GM12878 (cell line): ENCODE measurements around the gene CCNB1IP1. TPM values are rescaled to one million over a fixed set of nuclear protein-coding genes. Genes with fewer than 3 reads are reported as not detected.

Experiments
- ATF2 ChIP-seq: IDR thresholded peaks from 2 replicates; pipeline ENCODE4 v1.6.1; 2012; ENCODE audit warnings: low read length, inconsistent platforms
- BACH1 ChIP-seq: fragments of 450-650 bp; IDR thresholded peaks from 2 replicates; pipeline ENCODE4 v1.6.1; 2017; ENCODE audit warnings: mild to moderate bottlenecking, borderline replicate concordance
- EED ChIP-seq: sonication (generic); IDR thresholded peaks from 2 replicates; pipeline ENCODE4 v1.6.1; 2016; ENCODE audit warnings: antibody characterized with exemption, low read depth
- EP300 ChIP-seq, 2 experiments: fragments of 150-350 bp in 1 of 2; IDR thresholded peaks; 2 replicates each; pipeline ENCODE4 v1.6.1; 2011 to 2012; ENCODE audit warnings: low read depth in 2 of 2, low read length in 2 of 2, borderline replicate concordance in 1 of 2, improper control_type of control experiment in 1 of 2, inconsistent platforms in 1 of 2; ENCODE audit not compliant: control insufficient read depth in 1 of 2
- EZH2 ChIP-seq: IDR thresholded peaks from 2 replicates; pipeline ENCODE4 v1.6.1; 2012; ENCODE audit warnings: low read depth, mild to moderate bottlenecking, control low read depth, inconsistent platforms, low read length, borderline replicate concordance; ENCODE audit not compliant: control insufficient read depth
- FOS ChIP-seq: IDR thresholded peaks from 3 replicates; pipeline ENCODE4 v1.6.1; 2011; ENCODE audit warnings: borderline replicate concordance; ENCODE audit not compliant: insufficient read length; ENCODE audit errors: extremely low read depth
- FOXK2 ChIP-seq: fragments of 450-650 bp; IDR thresholded peaks from 2 replicates; pipeline ENCODE4 v1.6.1; 2017; ENCODE audit warnings: mild to moderate bottlenecking, moderate library complexity
- IRF4 ChIP-seq: IDR thresholded peaks from 2 replicates; pipeline ENCODE4 v1.6.1; 2011; ENCODE audit warnings: low read depth, low read length
- MLLT1 ChIP-seq: fragments of 450-650 bp; IDR thresholded peaks from 2 replicates; pipeline ENCODE4 v1.6.1; 2016; ENCODE audit warnings: mild to moderate bottlenecking
- MTA3 ChIP-seq: IDR thresholded peaks from 2 replicates; pipeline ENCODE4 v1.6.1; 2012; ENCODE audit warnings: low read length, inconsistent platforms, borderline replicate concordance
- NBN ChIP-seq: fragments of 450-650 bp; IDR thresholded peaks from 2 replicates; pipeline ENCODE4 v1.6.1; 2016
- PAX8 ChIP-seq: fragments of 450-650 bp; IDR thresholded peaks from 2 replicates; pipeline ENCODE4 v1.6.1; 2017; ENCODE audit warnings: mild to moderate bottlenecking, moderate library complexity
- POLR2AphosphoS2 ChIP-seq: IDR thresholded peaks from 2 replicates; pipeline ENCODE4 v1.6.1; 2011; ENCODE audit warnings: low read depth, mild to moderate bottlenecking, low read length, improper control_type of control experiment, moderate library complexity
- POLR2AphosphoS5 ChIP-seq: IDR thresholded peaks from 2 replicates; pipeline ENCODE4 v1.6.1; 2011; ENCODE audit warnings: mild to moderate bottlenecking, low read length, inconsistent platforms
- RBBP5 ChIP-seq: fragments of 200-600 bp; sonication (generic); conservative IDR thresholded peaks from 2 replicates; pipeline ENCODE4 v1.6.1; 2016
- RFX5 ChIP-seq: IDR thresholded peaks from 2 replicates; pipeline ENCODE4 v1.6.1; 2011; ENCODE audit warnings: low read depth, low read length, improper control_type of control experiment
- SMAD1 ChIP-seq: fragments of 450-650 bp; IDR thresholded peaks from 2 replicates; pipeline ENCODE4 v1.6.1; 2018; ENCODE audit warnings: mild to moderate bottlenecking, low read depth; ENCODE audit not compliant: partially characterized antibody
- TAF1 ChIP-seq: IDR thresholded peaks from 2 replicates; pipeline ENCODE4 v1.6.1; 2011; ENCODE audit warnings: mild to moderate bottlenecking, low read depth, low read length, borderline replicate concordance
- TBL1XR1 ChIP-seq: IDR thresholded peaks from 2 replicates; pipeline ENCODE4 v1.6.1; 2012; ENCODE audit warnings: low read depth, low read length, improper control_type of control experiment
- ZNF207 ChIP-seq: fragments of 450-650 bp; IDR thresholded peaks from 2 replicates; pipeline ENCODE4 v1.6.1; 2014; ENCODE audit warnings: antibody characterized with exemption, mild to moderate bottlenecking, borderline replicate concordance
- ZZZ3 ChIP-seq: IDR thresholded peaks from 2 replicates; pipeline ENCODE4 v1.6.1; 2011; ENCODE audit warnings: low read depth; ENCODE audit not compliant: control insufficient read depth, insufficient read length
- polyA plus RNA-seq, 11 experiments: library from polyadenylated mRNA; depleted of rRNA in 4 of 11; unstranded in 6 of 11; stranded (reverse) in 5 of 11; fragments of >200 nt; fragmentation: Nextera tagmentation in 4 of 11; fragmentation: Illumina TruSeq in 1 of 11; extraction: Ambion mirVana in 4 of 11; extraction: Trizol in 1 of 11; gene quantifications; 1 replicate in 1 of 11; 2 replicates in 10 of 11; pipeline versions ENCODE4 v1.2.1 to v1.2.3, GENCODE V29; 2011 to 2016; ENCODE audit warnings: inconsistent platforms in 2 of 11, missing spikeins in 2 of 11, low read depth in 1 of 11
- total RNA-seq, 4 experiments: library from RNA; depleted of rRNA in 3 of 4; stranded (reverse); fragments of >200 nt in 3 of 4; fragmentation: Illumina TruSeq in 1 of 4; extraction: Trizol in 1 of 4; gene quantifications; 2 replicates each; pipeline versions ENCODE4 v1.2.1 to v1.2.3, GENCODE V29; 2013 to 2021
- TF ChIP-seq, protein P1 (sequence below): IDR thresholded peaks from 2 replicates; pipeline ENCODE4 v1.6.1; 2012; ENCODE audit warnings: mild to moderate bottlenecking, low read depth, low read length
- TF ChIP-seq, protein P2 (sequence below): IDR thresholded peaks from 2 replicates; pipeline ENCODE4 v1.6.1; 2011; ENCODE audit warnings: mild to moderate bottlenecking, low read depth, low read length, moderate library complexity; ENCODE audit not compliant: insufficient replicate concordance

CCNB1IP1 gene
- total and polyA plus RNA-seq, 10 of the 15 experiments (the other 5 are each of a cell fraction or from before 2014, with no cell fraction given), result 20.4 to 165 (median 86.5) TPM

- TF ChIP-seq, protein P1, sequence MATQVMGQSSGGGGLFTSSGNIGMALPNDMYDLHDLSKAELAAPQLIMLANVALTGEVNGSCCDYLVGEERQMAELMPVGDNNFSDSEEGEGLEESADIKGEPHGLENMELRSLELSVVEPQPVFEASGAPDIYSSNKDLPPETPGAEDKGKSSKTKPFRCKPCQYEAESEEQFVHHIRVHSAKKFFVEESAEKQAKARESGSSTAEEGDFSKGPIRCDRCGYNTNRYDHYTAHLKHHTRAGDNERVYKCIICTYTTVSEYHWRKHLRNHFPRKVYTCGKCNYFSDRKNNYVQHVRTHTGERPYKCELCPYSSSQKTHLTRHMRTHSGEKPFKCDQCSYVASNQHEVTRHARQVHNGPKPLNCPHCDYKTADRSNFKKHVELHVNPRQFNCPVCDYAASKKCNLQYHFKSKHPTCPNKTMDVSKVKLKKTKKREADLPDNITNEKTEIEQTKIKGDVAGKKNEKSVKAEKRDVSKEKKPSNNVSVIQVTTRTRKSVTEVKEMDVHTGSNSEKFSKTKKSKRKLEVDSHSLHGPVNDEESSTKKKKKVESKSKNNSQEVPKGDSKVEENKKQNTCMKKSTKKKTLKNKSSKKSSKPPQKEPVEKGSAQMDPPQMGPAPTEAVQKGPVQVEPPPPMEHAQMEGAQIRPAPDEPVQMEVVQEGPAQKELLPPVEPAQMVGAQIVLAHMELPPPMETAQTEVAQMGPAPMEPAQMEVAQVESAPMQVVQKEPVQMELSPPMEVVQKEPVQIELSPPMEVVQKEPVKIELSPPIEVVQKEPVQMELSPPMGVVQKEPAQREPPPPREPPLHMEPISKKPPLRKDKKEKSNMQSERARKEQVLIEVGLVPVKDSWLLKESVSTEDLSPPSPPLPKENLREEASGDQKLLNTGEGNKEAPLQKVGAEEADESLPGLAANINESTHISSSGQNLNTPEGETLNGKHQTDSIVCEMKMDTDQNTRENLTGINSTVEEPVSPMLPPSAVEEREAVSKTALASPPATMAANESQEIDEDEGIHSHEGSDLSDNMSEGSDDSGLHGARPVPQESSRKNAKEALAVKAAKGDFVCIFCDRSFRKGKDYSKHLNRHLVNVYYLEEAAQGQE, result no peak
- peak; percentile 85 for TF ChIP-seq NBN
- TF ChIP-seq, protein P2, sequence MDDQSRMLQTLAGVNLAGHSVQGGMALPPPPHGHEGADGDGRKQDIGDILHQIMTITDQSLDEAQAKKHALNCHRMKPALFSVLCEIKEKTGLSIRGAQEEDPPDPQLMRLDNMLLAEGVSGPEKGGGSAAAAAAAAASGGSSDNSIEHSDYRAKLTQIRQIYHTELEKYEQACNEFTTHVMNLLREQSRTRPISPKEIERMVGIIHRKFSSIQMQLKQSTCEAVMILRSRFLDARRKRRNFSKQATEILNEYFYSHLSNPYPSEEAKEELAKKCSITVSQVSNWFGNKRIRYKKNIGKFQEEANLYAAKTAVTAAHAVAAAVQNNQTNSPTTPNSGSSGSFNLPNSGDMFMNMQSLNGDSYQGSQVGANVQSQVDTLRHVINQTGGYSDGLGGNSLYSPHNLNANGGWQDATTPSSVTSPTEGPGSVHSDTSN, result no peak
- no peak for TF ChIP-seq ATF2
- no peak for TF ChIP-seq RFX5
- no peak for TF ChIP-seq FOXK2
- TF ChIP-seq EP300 (IDR thresholded peaks at IDR 0.05; ENCODE audit: borderline replicate concordance in 1 of 2, control insufficient read depth in 1 of 2, low read depth in 2 of 2, low read length in 2 of 2), result peak in 1 of 2 experiments; percentile 43; a peak in 2 of 4 replicates
- TF ChIP-seq MTA3, result no peak
- TF ChIP-seq ZZZ3, result no peak
- TF ChIP-seq ZNF207, result peak; percentile 61; the same call in 1 of the 2 replicates
- peak; percentile 87; the same call in 1 of the 2 replicates for TF ChIP-seq MLLT1
- 0 out of 2 replicates have a peak, but pooled peaks have one; percentile 19 for TF ChIP-seq TBL1XR1
- no peak for TF ChIP-seq FOS
- TF ChIP-seq TAF1, result peak; percentile 72; the same call in 1 of the 2 replicates
- no peak; the same call in 1 of the 2 replicates for TF ChIP-seq BACH1
- TF ChIP-seq PAX8, result no peak
- TF ChIP-seq SMAD1, result no peak
- peak; percentile 65 for TF ChIP-seq POLR2AphosphoS5
- no peak for TF ChIP-seq POLR2AphosphoS2
- TF ChIP-seq EED, result 0 out of 2 replicates have a peak, but pooled peaks have one; percentile 35
- TF ChIP-seq IRF4, result 0 out of 2 replicates have a peak, but pooled peaks have one; percentile 44
- no peak for TF ChIP-seq EZH2
- TF ChIP-seq RBBP5, result no peak
Observed at GRCh38 chr14:20305265-20306078, 27.6 kb downstream of the CCNB1IP1 start, which contains the start of gene TTC5 (continued).
